CD14-positive monocyte (primary cell): Measurements from ENCODE around the gene DMXL1. TPM values are rescaled to one million over a fixed set of nuclear protein-coding genes. Genes with fewer than 3 reads are reported as not detected.

Experiments used
- DNase-seq, 3 donors: peaks; one replicate each; pipeline ENCODE4 v3.0.0-alpha.2; 2011 to 2022
- H2AFZ ChIP-seq: 2 replicates; pipeline ENCODE4 v1.6.0; 2012; ENCODE audit warnings: mild to moderate bottlenecking, low read depth, low read length, inconsistent platforms; ENCODE audit not compliant: insufficient read depth, poor library complexity, severe bottlenecking
- H3K27ac ChIP-seq, 2 donors: 1 replicate in 1 of 2; 2 replicates in 1 of 2; pipeline ENCODE4 v1.5.1; 2012 to 2013; ENCODE audit warnings: low read length in 2 of 2, control low read depth in 1 of 2, inconsistent platforms in 1 of 2, low read depth in 1 of 2, mild to moderate bottlenecking in 1 of 2
- H3K27me3 ChIP-seq, 2 donors: one replicate each; pipeline versions ENCODE4 v1.6.0 to v1.6.1; 2011 to 2013; ENCODE audit warnings: low read length in 2 of 2; ENCODE audit not compliant: control insufficient read depth in 2 of 2, insufficient read depth in 2 of 2
- H3K36me3 ChIP-seq, 2 donors: replicated peaks in 1 of 2; 1 replicate in 1 of 2; 2 replicates in 1 of 2; pipeline versions ENCODE4 v1.5.1 to v1.6.1; 2012 to 2013; ENCODE audit warnings: low read length in 2 of 2, control low read depth in 1 of 2, inconsistent platforms in 1 of 2, mild to moderate bottlenecking in 1 of 2; ENCODE audit not compliant: insufficient read depth in 2 of 2, control insufficient read depth in 1 of 2
- H3K4me1 ChIP-seq, 2 donors: 1 replicate in 1 of 2; 2 replicates in 1 of 2; pipeline versions ENCODE4 v1.5.1 to v1.6.1; 2012 to 2013; ENCODE audit warnings: low read length in 2 of 2, control low read depth in 1 of 2, inconsistent platforms in 1 of 2, mild to moderate bottlenecking in 1 of 2, moderate library complexity in 1 of 2; ENCODE audit not compliant: insufficient read depth in 2 of 2, control insufficient read depth in 1 of 2
- H3K4me2 ChIP-seq: replicated peaks from 2 replicates; pipeline ENCODE3; 2012; ENCODE audit warnings: low read length, moderate library complexity, mild to moderate bottlenecking; ENCODE audit not compliant: poor library complexity, severe bottlenecking; ENCODE audit errors: extremely low read depth
- H3K4me3 ChIP-seq, 3 experiments: fragments of 200-600 bp in 1 of 3; sonication (generic) in 1 of 3; replicated peaks in 1 of 3; 1 replicate in 2 of 3; 2 replicates in 1 of 3; pipeline ENCODE4 v1.5.1; 2011 to 2013; ENCODE audit warnings: low read length in 3 of 3, mild to moderate bottlenecking in 3 of 3, control low read depth in 2 of 3, low read depth in 2 of 3, inconsistent platforms in 1 of 3, moderate library complexity in 1 of 3
- H3K79me2 ChIP-seq: 2 replicates; pipeline ENCODE4 v1.6.0; 2012; ENCODE audit warnings: mild to moderate bottlenecking, control low read depth, inconsistent platforms, low read length, moderate library complexity; ENCODE audit not compliant: insufficient read depth
- H3K9ac ChIP-seq: 2 replicates; pipeline ENCODE4 v1.6.0; 2017; ENCODE audit warnings: low read length, mild to moderate bottlenecking; ENCODE audit not compliant: insufficient read depth, poor library complexity, severe bottlenecking
- H3K9me3 ChIP-seq, 2 donors: replicated peaks in 1 of 2; 1 replicate in 1 of 2; 2 replicates in 1 of 2; pipeline versions ENCODE4 v1.5.1 to v1.6.1; 2012 to 2013; ENCODE audit warnings: low read length in 2 of 2, control low read depth in 1 of 2; ENCODE audit not compliant: control insufficient read depth in 1 of 2, insufficient read depth in 1 of 2
- H4K20me1 ChIP-seq: 2 replicates; pipeline ENCODE4 v1.6.0; 2012; ENCODE audit warnings: mild to moderate bottlenecking, low read length, control low read depth, moderate library complexity; ENCODE audit not compliant: insufficient read depth
- H3K27ac Mint-ChIP-seq, 7 donors: one replicate each; pipeline ENCODE4 v1.8.0; 2020; ENCODE audit warnings: mild to moderate bottlenecking in 7 of 7, mixed read lengths in 7 of 7, moderate library complexity in 6 of 7, inconsistent platforms in 2 of 7
- H3K27me3 Mint-ChIP-seq, 3 donors: one replicate each; pipeline ENCODE4 v1.8.0; 2021 to 2022; ENCODE audit warnings: low read depth in 3 of 3, mild to moderate bottlenecking in 3 of 3, mixed read lengths in 3 of 3, moderate library complexity in 3 of 3, inconsistent platforms in 1 of 3
- H3K36me3 Mint-ChIP-seq, 2 donors: one replicate each; pipeline ENCODE4 v1.8.0; 2020; ENCODE audit warnings: mixed read lengths in 2 of 2, inconsistent platforms in 1 of 2, mild to moderate bottlenecking in 1 of 2
- H3K4me1 Mint-ChIP-seq: one replicate; pipeline ENCODE4 v1.8.0; 2020; ENCODE audit warnings: mild to moderate bottlenecking, mixed read lengths
- H3K4me3 Mint-ChIP-seq, 2 donors: one replicate each; pipeline ENCODE4 v1.8.0; 2020; ENCODE audit warnings: mild to moderate bottlenecking in 2 of 2, mixed read lengths in 2 of 2, moderate library complexity in 1 of 2
- H3K9me3 Mint-ChIP-seq, 7 donors: one replicate each; pipeline ENCODE4 v1.8.0; 2020 to 2022; ENCODE audit warnings: mixed read lengths in 7 of 7, mild to moderate bottlenecking in 6 of 7, moderate library complexity in 6 of 7, inconsistent platforms in 2 of 7
- WGBS: methylation state at CpG from one replicate; pipeline ENCODE4 v1.1.5; 2013; ENCODE audit warnings: missing lambda C conversion rate; ENCODE audit not compliant: insufficient coverage; 5-methylcytosine and 5-hydroxymethylcytosine counted together
- intact Hi-C, 2 donors: fragments of 100-400 bp; cut with micrococcal nuclease; formaldehyde crosslinking; loops; one replicate each; pipeline versions ENCODE4 v1.15.0 to v1.15.1; 2023
- polyA plus RNA-seq, 3 donors: library from polyadenylated mRNA; depleted of rRNA in 1 of 3; unstranded in 2 of 3; stranded (reverse) in 1 of 3; fragments of 300-500 nt in 2 of 3; fragments of >200 nt in 1 of 3; fragmentation: Illumina TruSeq in 2 of 3; gene quantifications; 1 replicate in 2 of 3; 2 replicates in 1 of 3; pipeline ENCODE4 v1.2.3, GENCODE V29; 2012 to 2021
- TF ChIP-seq, protein P1 (sequence below): fragments of 200-600 bp; IDR thresholded peaks from one replicate; pipeline ENCODE4 v1.8.0; 2022; ENCODE audit warnings: antibody characterized with exemption, mild to moderate bottlenecking

DMXL1 gene
- polyA plus RNA-seq, 3 donors = 15.5 to 20.5 (median 19.5) TPM

DNA sequence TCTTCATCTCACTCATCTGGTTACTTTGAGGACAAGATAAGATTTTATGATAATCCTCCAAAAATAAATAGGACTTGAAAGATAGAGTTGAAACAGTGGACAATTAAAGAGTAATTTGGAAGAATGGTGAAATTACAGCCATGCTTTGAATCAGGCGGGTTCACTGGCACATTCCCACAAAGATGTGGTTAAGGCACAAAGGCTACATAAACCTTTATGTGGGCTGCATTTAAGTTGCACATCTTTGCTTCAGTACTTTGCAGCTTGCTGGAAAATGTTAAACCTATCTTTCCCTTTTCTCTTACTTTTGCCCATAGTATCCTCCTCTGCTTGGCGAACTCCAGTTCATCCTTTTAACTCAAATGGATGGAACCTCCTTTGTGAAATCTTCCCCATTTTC, 192.8 kb downstream of the DMXL1 start:
- Mint-ChIP-seq H3K36me3 (peaks cover 0 to 2% of the 10 kb centered on the region in 2 donors), H3K4me1 (peaks cover 8% of the 10 kb centered on the region), H3K27me3 (peaks cover 0 to 2% (median 0%) of the 10 kb centered on the region in 3 donors), H3K27ac (no peak overlapping the region), H3K9me3 (peaks cover 15 to 36% (median 23%) of the 10 kb centered on the region in 7 donors), H3K4me3 (no peak overlapping the region)
- H3K4me3 ChIP-seq = no peak overlapping the region
- 95% methylated on average over 2 of the region's 2 CpGs for WGBS
- H3K27me3 ChIP-seq = no peaks in the 10 kb centered on the region
- intact Hi-C loops = loop anchor here (10.0 kb wide), 2 partner anchors 141 to 189 kb away; partner anchors contain the start of gene DMXL1 (in 1 of the 2)
- no peak overlapping the region for H3K27ac ChIP-seq
- TF ChIP-seq, protein P1, sequence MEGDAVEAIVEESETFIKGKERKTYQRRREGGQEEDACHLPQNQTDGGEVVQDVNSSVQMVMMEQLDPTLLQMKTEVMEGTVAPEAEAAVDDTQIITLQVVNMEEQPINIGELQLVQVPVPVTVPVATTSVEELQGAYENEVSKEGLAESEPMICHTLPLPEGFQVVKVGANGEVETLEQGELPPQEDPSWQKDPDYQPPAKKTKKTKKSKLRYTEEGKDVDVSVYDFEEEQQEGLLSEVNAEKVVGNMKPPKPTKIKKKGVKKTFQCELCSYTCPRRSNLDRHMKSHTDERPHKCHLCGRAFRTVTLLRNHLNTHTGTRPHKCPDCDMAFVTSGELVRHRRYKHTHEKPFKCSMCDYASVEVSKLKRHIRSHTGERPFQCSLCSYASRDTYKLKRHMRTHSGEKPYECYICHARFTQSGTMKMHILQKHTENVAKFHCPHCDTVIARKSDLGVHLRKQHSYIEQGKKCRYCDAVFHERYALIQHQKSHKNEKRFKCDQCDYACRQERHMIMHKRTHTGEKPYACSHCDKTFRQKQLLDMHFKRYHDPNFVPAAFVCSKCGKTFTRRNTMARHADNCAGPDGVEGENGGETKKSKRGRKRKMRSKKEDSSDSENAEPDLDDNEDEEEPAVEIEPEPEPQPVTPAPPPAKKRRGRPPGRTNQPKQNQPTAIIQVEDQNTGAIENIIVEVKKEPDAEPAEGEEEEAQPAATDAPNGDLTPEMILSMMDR = no peak
- H3K4me1 ChIP-seq = peaks cover 6% of the 10 kb centered on the region in 2 donors
- H3K36me3 ChIP-seq = no peaks in the 10 kb centered on the region
- peaks cover 7% of the 10 kb centered on the region for H3K79me2 ChIP-seq
- no peaks in the 10 kb centered on the region for H4K20me1 ChIP-seq
- H3K9ac ChIP-seq = no peak overlapping the region
- H2AFZ ChIP-seq = no peak overlapping the region
- peaks cover 16% of the 10 kb centered on the region in 2 donors for H3K9me3 ChIP-seq
- no peak for DNase-seq
- H3K4me2 ChIP-seq = no peak overlapping the region

DNA sequence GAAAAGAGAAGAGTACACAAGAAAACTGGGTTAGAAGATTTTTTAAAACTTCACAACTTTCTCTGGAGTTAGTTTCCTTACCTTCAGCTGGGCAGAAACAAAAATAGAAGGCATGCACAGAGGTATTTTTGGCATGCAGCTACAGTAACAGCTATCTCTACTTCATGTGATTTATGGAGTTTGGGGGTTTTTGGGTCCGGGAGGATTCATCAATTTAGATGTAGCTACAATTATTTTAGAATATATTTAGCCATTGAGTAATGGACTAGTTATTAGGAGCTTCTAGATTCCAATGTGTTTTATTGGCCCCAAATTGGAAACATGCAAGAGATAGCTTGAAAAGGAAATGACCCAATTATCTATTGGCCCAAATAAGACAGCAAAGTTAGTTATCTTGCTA, 193.3 kb downstream of the DMXL1 start:
- TF ChIP-seq, protein P1 = no peak
- H3K4me2 ChIP-seq = no peak overlapping the region
- no peaks in the 10 kb centered on the region for H4K20me1 ChIP-seq
- Mint-ChIP-seq H3K4me1 (peaks cover 10% of the 10 kb centered on the region), H3K27ac (no peak overlapping the region), H3K27me3 (peaks cover 0 to 2% (median 0%) of the 10 kb centered on the region in 3 donors), H3K9me3 (peaks cover 13 to 31% (median 23%) of the 10 kb centered on the region in 7 donors), H3K4me3 (no peak overlapping the region), H3K36me3 (peaks cover 0 to 2% of the 10 kb centered on the region in 2 donors)
- no peak overlapping the region for H2AFZ ChIP-seq
- peaks cover 12% of the 10 kb centered on the region for H3K79me2 ChIP-seq
- H3K36me3 ChIP-seq = no peaks in the 10 kb centered on the region
- H3K9me3 ChIP-seq = peaks cover 14 to 16% of the 10 kb centered on the region in 2 donors
- no peak overlapping the region for H3K9ac ChIP-seq
- H3K27me3 ChIP-seq = no peaks in the 10 kb centered on the region
- DNase-seq = no peak
- intact Hi-C loops = loop anchor here (10.0 kb wide), 2 partner anchors 141 to 189 kb away; partner anchors contain the start of gene DMXL1 (in 1 of the 2)
- no peak overlapping the region for H3K4me3 ChIP-seq
- no peak overlapping the region for H3K27ac ChIP-seq
- no CpG with 5 or more reads among the region's 1 CpG for WGBS
- peaks cover 6 to 8% of the 10 kb centered on the region in 2 donors for H3K4me1 ChIP-seq
